ENCODE results near the gene CEMIP2.

The CEMIP2 gene

GRCh38 chr9:71687676-71688075 lies 80.6 kb downstream of the CEMIP2 start:
- no peak overlapping the region for H3K27ac Mint-ChIP-seq
- H3K4me3 Mint-ChIP-seq = no peak overlapping the region
- no peaks in the 10 kb centered on the region for H3K9me3 Mint-ChIP-seq
- ATAC-seq = no peak
- H3K27me3 Mint-ChIP-seq = no peaks in the 10 kb centered on the region
- peaks cover 14% of the 10 kb centered on the region for H3K4me1 Mint-ChIP-seq
- peaks cover 57% of the 10 kb centered on the region for H3K36me3 Mint-ChIP-seq

- H3K27ac Mint-ChIP-seq = no peak overlapping the region
Measured at GRCh38 chr9:71685988-71686387, 82.3 kb downstream of the CEMIP2 start.

GRCh38 chr9:71685394-71685793 lies 82.9 kb downstream of the CEMIP2 start:
- peaks cover 45% of the 10 kb centered on the region for H3K36me3 Mint-ChIP-seq
- no peaks in the 10 kb centered on the region for H3K9me3 Mint-ChIP-seq
- peaks cover 24% of the 10 kb centered on the region for H3K4me1 Mint-ChIP-seq
- H3K27me3 Mint-ChIP-seq = no peaks in the 10 kb centered on the region
- no peak overlapping the region for H3K27ac Mint-ChIP-seq
- ATAC-seq = peak; percentile 74
- H3K4me3 Mint-ChIP-seq = no peak overlapping the region

More at GRCh38 chr9:71685988-71686387, 82.3 kb downstream of the CEMIP2 start:
- no peak overlapping the region for H3K4me3 Mint-ChIP-seq
- no peak for ATAC-seq
- H3K4me1 Mint-ChIP-seq = peaks cover 24% of the 10 kb centered on the region
- H3K36me3 Mint-ChIP-seq = peaks cover 50% of the 10 kb centered on the region
- H3K9me3 Mint-ChIP-seq = no peaks in the 10 kb centered on the region
- no peaks in the 10 kb centered on the region for H3K27me3 Mint-ChIP-seq

GRCh38 chr9:71684566-71684965 lies 83.7 kb downstream of the CEMIP2 start:
- H3K36me3 Mint-ChIP-seq = peaks cover 37% of the 10 kb centered on the region
- no peak for ATAC-seq
- H3K9me3 Mint-ChIP-seq = no peaks in the 10 kb centered on the region
- no peak overlapping the region for H3K4me3 Mint-ChIP-seq
- no peaks in the 10 kb centered on the region for H3K27me3 Mint-ChIP-seq
- H3K4me1 Mint-ChIP-seq = peaks cover 24% of the 10 kb centered on the region
- no peak overlapping the region for H3K27ac Mint-ChIP-seq

GRCh38 chr9:71683598-71684235 lies 84.6 kb downstream of the CEMIP2 start:
- peaks cover 24% of the 10 kb centered on the region for H3K4me1 Mint-ChIP-seq
- peaks cover 29% of the 10 kb centered on the region for H3K36me3 Mint-ChIP-seq
- ATAC-seq = no peak
- H3K4me3 Mint-ChIP-seq = no peak overlapping the region
- no peaks in the 10 kb centered on the region for H3K27me3 Mint-ChIP-seq
- no peak overlapping the region for H3K27ac Mint-ChIP-seq
- no peaks in the 10 kb centered on the region for H3K9me3 Mint-ChIP-seq

- ATAC-seq = no peak
- H3K9me3 Mint-ChIP-seq = no peaks in the 10 kb centered on the region
- H3K27ac Mint-ChIP-seq = no peak overlapping the region
- H3K36me3 Mint-ChIP-seq = peaks cover 17% of the 10 kb centered on the region
- H3K4me3 Mint-ChIP-seq = no peak overlapping the region
- H3K4me1 Mint-ChIP-seq = peaks cover 25% of the 10 kb centered on the region
- no peaks in the 10 kb centered on the region for H3K27me3 Mint-ChIP-seq
Measured at GRCh38 chr9:71681708-71682272, 86.5 kb downstream of the CEMIP2 start.

- ATAC-seq = no peak
- H3K4me3 Mint-ChIP-seq = no peak overlapping the region
- no peaks in the 10 kb centered on the region for H3K27me3 Mint-ChIP-seq
- peaks cover 29% of the 10 kb centered on the region for H3K4me1 Mint-ChIP-seq
- H3K36me3 Mint-ChIP-seq = peaks cover 16% of the 10 kb centered on the region
- no peaks in the 10 kb centered on the region for H3K9me3 Mint-ChIP-seq
- no peak overlapping the region for H3K27ac Mint-ChIP-seq
Measured at GRCh38 chr9:71681104-71681707, 87.1 kb downstream of the CEMIP2 start.

- no peaks in the 10 kb centered on the region for H3K9me3 Mint-ChIP-seq
- H3K4me3 Mint-ChIP-seq = no peak overlapping the region
- H3K27me3 Mint-ChIP-seq = no peaks in the 10 kb centered on the region
- no peak overlapping the region for H3K27ac Mint-ChIP-seq
- no peak for ATAC-seq
- H3K36me3 Mint-ChIP-seq = peaks cover 10% of the 10 kb centered on the region
- peaks cover 26% of the 10 kb centered on the region for H3K4me1 Mint-ChIP-seq
Measured at GRCh38 chr9:71680189-71680980, 87.9 kb downstream of the CEMIP2 start.

GRCh38 chr9:71678999-71679398 lies 89.3 kb downstream of the CEMIP2 start:
- H3K4me1 Mint-ChIP-seq = peaks cover 26% of the 10 kb centered on the region
- peaks cover 7% of the 10 kb centered on the region for H3K36me3 Mint-ChIP-seq
- H3K4me3 Mint-ChIP-seq = no peak overlapping the region
- H3K27me3 Mint-ChIP-seq = no peaks in the 10 kb centered on the region
- no peaks in the 10 kb centered on the region for H3K9me3 Mint-ChIP-seq
- ATAC-seq = no peak
- H3K27ac Mint-ChIP-seq = no peak overlapping the region

GRCh38 chr9:71677209-71677608 lies 91.1 kb downstream of the CEMIP2 start:
- Mint-ChIP-seq H3K36me3 (no peaks in the 10 kb centered on the region), H3K4me3 (no peak overlapping the region), H3K27ac (no peak overlapping the region), H3K27me3 (no peaks in the 10 kb centered on the region), H3K9me3 (no peaks in the 10 kb centered on the region), H3K4me1 (peaks cover 25% of the 10 kb centered on the region)
- ATAC-seq = no peak

GRCh38 chr9:71676460-71676859 lies 91.9 kb downstream of the CEMIP2 start:
- no peaks in the 10 kb centered on the region for H3K9me3 Mint-ChIP-seq
- H3K36me3 Mint-ChIP-seq = no peaks in the 10 kb centered on the region
- H3K4me1 Mint-ChIP-seq = peaks cover 18% of the 10 kb centered on the region
- H3K27me3 Mint-ChIP-seq = no peaks in the 10 kb centered on the region
- no peak overlapping the region for H3K4me3 Mint-ChIP-seq
- no peak for ATAC-seq
- H3K27ac Mint-ChIP-seq = no peak overlapping the region

GRCh38 chr9:71675857-71676165 lies 92.5 kb downstream of the CEMIP2 start:
- Mint-ChIP-seq H3K9me3 (no peaks in the 10 kb centered on the region), H3K4me1 (peaks cover 17% of the 10 kb centered on the region), H3K4me3 (no peak overlapping the region), H3K27me3 (no peaks in the 10 kb centered on the region), H3K27ac (no peak overlapping the region), H3K36me3 (no peaks in the 10 kb centered on the region)
- no peak for ATAC-seq

GRCh38 chr9:71675105-71675856 lies 93.0 kb downstream of the CEMIP2 start:
- Mint-ChIP-seq H3K9me3 (no peaks in the 10 kb centered on the region), H3K27ac (no peak overlapping the region), H3K27me3 (no peaks in the 10 kb centered on the region), H3K4me1 (peaks cover 17% of the 10 kb centered on the region), H3K36me3 (no peaks in the 10 kb centered on the region), H3K4me3 (no peak overlapping the region)
- no peak for ATAC-seq

GRCh38 chr9:71672573-71672972 lies 95.7 kb downstream of the CEMIP2 start:
- Mint-ChIP-seq H3K27ac (no peak overlapping the region), H3K27me3 (no peaks in the 10 kb centered on the region), H3K4me3 (no peak overlapping the region), H3K9me3 (no peaks in the 10 kb centered on the region), H3K36me3 (no peaks in the 10 kb centered on the region), H3K4me1 (peaks cover 17% of the 10 kb centered on the region)
- ATAC-seq = no peak

GRCh38 chr9:71671289-71671688 lies 97.0 kb downstream of the CEMIP2 start:
- Mint-ChIP-seq H3K9me3 (no peaks in the 10 kb centered on the region), H3K36me3 (no peaks in the 10 kb centered on the region), H3K27ac (no peak overlapping the region), H3K27me3 (no peaks in the 10 kb centered on the region), H3K4me1 (peaks cover 10% of the 10 kb centered on the region), H3K4me3 (no peak overlapping the region)
- no peak for ATAC-seq

Measured in stimulated activated memory B cell treated with anti-CD40 and anti-IgM and Interleukin-4, amounts not matched to agents 10 μg/mL and 1 μg/mL and 100 μg/mL, for 72 hours (primary cell).